SK-N-SH (cell line): ENCODE measurements around the gene C1QTNF9. TPM values are rescaled to one million over a fixed set of nuclear protein-coding genes. Genes with fewer than 3 reads are reported as not detected.

Experiments used
- CTCF ChIA-PET: fragments of 300-600, 350-600 bp; formaldehyde crosslinking; extraction: SDS; loops from one replicate; lab custom pipeline; 2021; lab: Yijun Ruan, JAX
- POLR2A ChIA-PET: fragments of 350-600 bp; sonication (Branson Sonifier 250); formaldehyde crosslinking; extraction: SDS; loops from one replicate; lab custom pipeline; 2020; ENCODE audit warnings: antibody characterized with exemption, inconsistent platforms; lab: Yijun Ruan, JAX
- DNase-seq: peaks from one replicate; pipeline ENCODE4 v3.0.0; 2012
- H2AFZ ChIP-seq: fragments of 200-600 bp; sonication (generic); 2 replicates; pipeline ENCODE4 v1.8.1; 2016; ENCODE audit warnings: antibody characterized with exemption, mild to moderate bottlenecking, low read depth
- H3F3A ChIP-seq: fragments of 200-600 bp; sonication (generic); replicated peaks from 2 replicates; pipeline ENCODE3; 2016; ENCODE audit warnings: antibody characterized with exemption, mild to moderate bottlenecking; ENCODE audit not compliant: insufficient read depth
- H3K27ac ChIP-seq, 2 experiments: fragments of 200-500 bp in 1 of 2; fragments of 200-600 bp in 1 of 2; sonication (Bioruptor generic) in 1 of 2; sonication (generic), shearing (Covaris generic) in 1 of 2; 2 replicates each; pipeline versions ENCODE4 v1.5.1 to v1.6.1; 2014 to 2016; ENCODE audit warnings: low read depth in 2 of 2, inconsistent platforms in 1 of 2, low read length in 1 of 2, mild to moderate bottlenecking in 1 of 2, mixed read lengths in 1 of 2
- H3K27me3 ChIP-seq: fragments of 200-600 bp; sonication (generic), shearing (Covaris generic); 2 replicates; pipeline ENCODE4 v1.6.1; 2016; ENCODE audit warnings: mixed run types; ENCODE audit not compliant: insufficient read depth
- H3K36me3 ChIP-seq, 2 experiments: fragments of 200-500 bp in 1 of 2; fragments of 200-600 bp in 1 of 2; sonication (Bioruptor generic) in 1 of 2; sonication (generic) in 1 of 2; replicated peaks in 1 of 2; 2 replicates each; pipeline versions ENCODE3 to v1.5.1; 2014 to 2016; ENCODE audit warnings: low read length in 1 of 2, mild to moderate bottlenecking in 1 of 2; ENCODE audit not compliant: insufficient read depth in 2 of 2, control insufficient read depth in 1 of 2
- H3K4me1 ChIP-seq, 2 experiments: fragments of 200-500 bp in 1 of 2; fragments of 200-600 bp in 1 of 2; sonication (Bioruptor generic) in 1 of 2; sonication (generic), shearing (Covaris generic) in 1 of 2; 2 replicates each; pipeline versions ENCODE4 v1.5.1 to v1.6.1; 2014 to 2016; ENCODE audit warnings: low read depth in 1 of 2, low read length in 1 of 2, mixed run types in 1 of 2; ENCODE audit not compliant: insufficient read depth in 2 of 2, control insufficient read depth in 1 of 2
- H3K4me2 ChIP-seq: fragments of 200-600 bp; sonication (generic), shearing (Covaris generic); 2 replicates; pipeline ENCODE4 v1.6.1; 2017; ENCODE audit warnings: mixed run types
- H3K4me3 ChIP-seq, 2 experiments: fragments of 200-500 bp in 1 of 2; fragments of 200-600 bp in 1 of 2; sonication (Bioruptor generic) in 1 of 2; sonication (generic), shearing (Covaris generic) in 1 of 2; 2 replicates each; pipeline versions ENCODE4 v1.5.1 to v1.8.1; 2014 to 2016; ENCODE audit warnings: low read depth in 2 of 2, inconsistent platforms in 1 of 2, low read length in 1 of 2, mild to moderate bottlenecking in 1 of 2, mixed read lengths in 1 of 2, moderate library complexity in 1 of 2
- H3K79me2 ChIP-seq: fragments of 200-600 bp; sonication (generic); 2 replicates; pipeline ENCODE4 v1.8.1; 2017; ENCODE audit warnings: mild to moderate bottlenecking; ENCODE audit not compliant: insufficient read depth
- H3K9ac ChIP-seq: fragments of 200-600 bp; sonication (generic); 2 replicates; pipeline ENCODE4 v1.6.1; 2017; ENCODE audit warnings: mixed run types
- H3K9me2 ChIP-seq: fragments of 200-600 bp; sonication (generic); 2 replicates; pipeline ENCODE4 v1.6.1; 2017; ENCODE audit warnings: mixed run types
- H3K9me3 ChIP-seq: fragments of 200-600 bp; sonication (generic); 2 replicates; pipeline ENCODE4 v1.6.1; 2017; ENCODE audit warnings: mixed run types, mild to moderate bottlenecking, moderate library complexity
- H4K20me1 ChIP-seq: fragments of 200-600 bp; sonication (generic); 2 replicates; pipeline ENCODE4 v1.6.1; 2017; ENCODE audit warnings: mild to moderate bottlenecking, mixed run types; ENCODE audit not compliant: insufficient read depth
- FOSL2 ChIP-seq: IDR thresholded peaks from 2 replicates; pipeline ENCODE4 v1.4.0; 2012; ENCODE audit warnings: low read depth, mild to moderate bottlenecking, moderate library complexity, borderline replicate concordance
- FOXJ3 ChIP-seq: sonication (generic); formaldehyde crosslinking; IDR thresholded peaks from 2 replicates; pipeline ENCODE4 v1.5.1; 2020; ENCODE audit warnings: mild to moderate bottlenecking, missing genetic modification reagents
- GABPA ChIP-seq: IDR thresholded peaks from 2 replicates; pipeline ENCODE4 v1.4.0; 2012; ENCODE audit warnings: low read depth, mild to moderate bottlenecking
- JUND ChIP-seq: IDR thresholded peaks from 2 replicates; pipeline ENCODE4 v1.4.0; 2012
- NFIC ChIP-seq: IDR thresholded peaks from 2 replicates; pipeline ENCODE4 v1.4.0; 2012; ENCODE audit warnings: borderline replicate concordance
- NRF1 ChIP-seq: IDR thresholded peaks from 2 replicates; pipeline ENCODE4 v1.6.1; 2012; ENCODE audit warnings: low read depth, mild to moderate bottlenecking, low read length
- POLR2AphosphoS5 ChIP-seq: IDR thresholded peaks from 2 replicates; pipeline ENCODE4 v1.6.1; 2012; ENCODE audit warnings: low read depth, low read length
- RXRA ChIP-seq: IDR thresholded peaks from 2 replicates; pipeline ENCODE4 v1.4.0; 2012; ENCODE audit warnings: low read depth, mild to moderate bottlenecking, borderline replicate concordance
- SIN3A ChIP-seq: IDR thresholded peaks from 2 replicates; pipeline ENCODE4 v1.6.1; 2012; ENCODE audit warnings: low read depth, mild to moderate bottlenecking, low read length, moderate library complexity, borderline replicate concordance
- TCF12 ChIP-seq: IDR thresholded peaks from 2 replicates; pipeline ENCODE4 v1.4.0; 2012
- USF1 ChIP-seq: IDR thresholded peaks from 2 replicates; pipeline ENCODE4 v1.4.0; 2012; ENCODE audit warnings: low read depth, borderline replicate concordance
- YY1 ChIP-seq: IDR thresholded peaks from 2 replicates; pipeline ENCODE4 v1.4.0; 2012; ENCODE audit warnings: low read depth, mild to moderate bottlenecking
- WGBS: methylation state at CpG from one replicate; pipeline ENCODE4 v1.1.6; 2017; ENCODE audit warnings: low lambda C conversion rate; 5-methylcytosine and 5-hydroxymethylcytosine counted together
- polyA plus RNA-seq, 3 experiments: library from polyadenylated mRNA; depleted of rRNA; stranded (reverse); fragments of >200 nt; gene quantifications; 2 replicates each; pipeline ENCODE4 v1.2.3, GENCODE V29; 2012
- TF ChIP-seq, protein P1 (sequence below): IDR thresholded peaks from 2 replicates; pipeline ENCODE4 v1.6.1; 2012; ENCODE audit warnings: mild to moderate bottlenecking, low read depth, low read length, moderate library complexity
- TF ChIP-seq, protein P2 (sequence below): fragments of 150-350 bp; IDR thresholded peaks from 2 replicates; pipeline ENCODE4 v1.6.1; 2016; ENCODE audit warnings: mild to moderate bottlenecking, low read depth, low read length
- TF ChIP-seq, protein P3 (sequence below): fragments of 150-350 bp; IDR thresholded peaks from 2 replicates; pipeline ENCODE4 v1.6.1; 2017; ENCODE audit warnings: antibody characterized with exemption, low read length, low read depth, borderline replicate concordance

Gene C1QTNF9
- polyA plus RNA-seq, 1 of the 3 experiments (the other 2 are of a cell fraction) = not detected

- POLR2A ChIA-PET = no interaction called here
- H3K9me2 ChIP-seq = no peaks in the 10 kb centered on the region
- no peaks in the 10 kb centered on the region for H3K9me3 ChIP-seq
- H3K4me1 ChIP-seq = no peaks in the 10 kb centered on the region
- H2AFZ ChIP-seq = no peak overlapping the region
- no peak overlapping the region for H3K4me2 ChIP-seq
- H3K36me3 ChIP-seq = peaks cover 0 to 2% of the 10 kb centered on the region in 2 experiments
- H3F3A ChIP-seq = no peaks in the 10 kb centered on the region
- H4K20me1 ChIP-seq = no peaks in the 10 kb centered on the region
- H3K79me2 ChIP-seq = no peaks in the 10 kb centered on the region
- H3K4me3 ChIP-seq = no peak overlapping the region
- no peaks in the 10 kb centered on the region for H3K27me3 ChIP-seq
- WGBS = 94% methylated on average over 12 of the region's 12 CpGs
- no peak overlapping the region for H3K9ac ChIP-seq
- H3K27ac ChIP-seq = no peak overlapping the region
- DNase-seq = no peak
- CTCF ChIA-PET = no interaction called here
- TF ChIP-seq JUND (no peak), NFIC (no peak), GABPA (no peak), FOXJ3 (no peak), RXRA (no peak), USF1 (no peak), SIN3A (no peak), FOSL2 (no peak), YY1 (no peak)
- TF ChIP-seq, protein P1, sequence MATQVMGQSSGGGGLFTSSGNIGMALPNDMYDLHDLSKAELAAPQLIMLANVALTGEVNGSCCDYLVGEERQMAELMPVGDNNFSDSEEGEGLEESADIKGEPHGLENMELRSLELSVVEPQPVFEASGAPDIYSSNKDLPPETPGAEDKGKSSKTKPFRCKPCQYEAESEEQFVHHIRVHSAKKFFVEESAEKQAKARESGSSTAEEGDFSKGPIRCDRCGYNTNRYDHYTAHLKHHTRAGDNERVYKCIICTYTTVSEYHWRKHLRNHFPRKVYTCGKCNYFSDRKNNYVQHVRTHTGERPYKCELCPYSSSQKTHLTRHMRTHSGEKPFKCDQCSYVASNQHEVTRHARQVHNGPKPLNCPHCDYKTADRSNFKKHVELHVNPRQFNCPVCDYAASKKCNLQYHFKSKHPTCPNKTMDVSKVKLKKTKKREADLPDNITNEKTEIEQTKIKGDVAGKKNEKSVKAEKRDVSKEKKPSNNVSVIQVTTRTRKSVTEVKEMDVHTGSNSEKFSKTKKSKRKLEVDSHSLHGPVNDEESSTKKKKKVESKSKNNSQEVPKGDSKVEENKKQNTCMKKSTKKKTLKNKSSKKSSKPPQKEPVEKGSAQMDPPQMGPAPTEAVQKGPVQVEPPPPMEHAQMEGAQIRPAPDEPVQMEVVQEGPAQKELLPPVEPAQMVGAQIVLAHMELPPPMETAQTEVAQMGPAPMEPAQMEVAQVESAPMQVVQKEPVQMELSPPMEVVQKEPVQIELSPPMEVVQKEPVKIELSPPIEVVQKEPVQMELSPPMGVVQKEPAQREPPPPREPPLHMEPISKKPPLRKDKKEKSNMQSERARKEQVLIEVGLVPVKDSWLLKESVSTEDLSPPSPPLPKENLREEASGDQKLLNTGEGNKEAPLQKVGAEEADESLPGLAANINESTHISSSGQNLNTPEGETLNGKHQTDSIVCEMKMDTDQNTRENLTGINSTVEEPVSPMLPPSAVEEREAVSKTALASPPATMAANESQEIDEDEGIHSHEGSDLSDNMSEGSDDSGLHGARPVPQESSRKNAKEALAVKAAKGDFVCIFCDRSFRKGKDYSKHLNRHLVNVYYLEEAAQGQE = no peak
Measured at GRCh38 chr13:24301434-24301833, 7.9 kb upstream of the C1QTNF9 start.

DNA sequence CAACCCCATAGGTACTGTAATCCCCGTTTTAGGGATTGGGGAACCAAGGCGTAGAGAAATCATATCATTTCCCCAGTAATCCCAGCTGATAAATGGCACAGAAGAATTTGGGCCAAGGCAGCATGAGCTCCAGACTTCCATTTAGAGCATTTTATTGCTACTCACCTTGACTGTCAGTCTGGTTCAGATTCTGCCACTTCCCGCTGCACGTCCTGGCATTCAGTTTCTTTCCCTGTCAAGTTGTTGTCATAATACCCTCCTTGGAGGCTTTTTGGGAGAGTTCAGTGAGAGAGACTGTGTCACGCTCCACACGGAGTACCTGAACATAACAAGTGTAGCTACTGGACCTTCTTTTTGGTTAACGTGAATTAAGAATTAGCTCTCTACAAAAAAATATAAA lies 7.5 kb upstream of the C1QTNF9 start:
- peaks cover 0 to 2% of the 10 kb centered on the region in 2 experiments for H3K36me3 ChIP-seq
- no peak overlapping the region for H2AFZ ChIP-seq
- H3K4me3 ChIP-seq = no peak overlapping the region
- H3K27me3 ChIP-seq = no peaks in the 10 kb centered on the region
- H3K4me1 ChIP-seq = no peaks in the 10 kb centered on the region
- no peaks in the 10 kb centered on the region for H3K9me3 ChIP-seq
- ChIA-PET POLR2A (no interaction called here), CTCF (interaction anchor here (0.7 kb wide), 1 partner anchor 18 kb away, joined by 3 read pairs; no protein-coding TSS in a partner anchor)
- no peak for DNase-seq
- H3K27ac ChIP-seq = no peak overlapping the region
- no peak overlapping the region for H3K4me2 ChIP-seq
- no peaks in the 10 kb centered on the region for H3K9me2 ChIP-seq
- no peaks in the 10 kb centered on the region for H4K20me1 ChIP-seq
- H3K79me2 ChIP-seq = no peaks in the 10 kb centered on the region
- no peaks in the 10 kb centered on the region for H3F3A ChIP-seq
- TF ChIP-seq, protein P2, sequence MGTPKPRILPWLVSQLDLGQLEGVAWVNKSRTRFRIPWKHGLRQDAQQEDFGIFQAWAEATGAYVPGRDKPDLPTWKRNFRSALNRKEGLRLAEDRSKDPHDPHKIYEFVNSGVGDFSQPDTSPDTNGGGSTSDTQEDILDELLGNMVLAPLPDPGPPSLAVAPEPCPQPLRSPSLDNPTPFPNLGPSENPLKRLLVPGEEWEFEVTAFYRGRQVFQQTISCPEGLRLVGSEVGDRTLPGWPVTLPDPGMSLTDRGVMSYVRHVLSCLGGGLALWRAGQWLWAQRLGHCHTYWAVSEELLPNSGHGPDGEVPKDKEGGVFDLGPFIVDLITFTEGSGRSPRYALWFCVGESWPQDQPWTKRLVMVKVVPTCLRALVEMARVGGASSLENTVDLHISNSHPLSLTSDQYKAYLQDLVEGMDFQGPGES = no peak
- TF ChIP-seq POLR2AphosphoS5 (no peak), NRF1 (no peak), NFIC (no peak), FOXJ3 (no peak), TCF12 (no peak), USF1 (no peak)
- TF ChIP-seq, protein P3, sequence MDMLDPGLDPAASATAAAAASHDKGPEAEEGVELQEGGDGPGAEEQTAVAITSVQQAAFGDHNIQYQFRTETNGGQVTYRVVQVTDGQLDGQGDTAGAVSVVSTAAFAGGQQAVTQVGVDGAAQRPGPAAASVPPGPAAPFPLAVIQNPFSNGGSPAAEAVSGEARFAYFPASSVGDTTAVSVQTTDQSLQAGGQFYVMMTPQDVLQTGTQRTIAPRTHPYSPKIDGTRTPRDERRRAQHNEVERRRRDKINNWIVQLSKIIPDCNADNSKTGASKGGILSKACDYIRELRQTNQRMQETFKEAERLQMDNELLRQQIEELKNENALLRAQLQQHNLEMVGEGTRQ = no peak
- H3K9ac ChIP-seq = no peak overlapping the region
- whole genome bisulfite sequencing = 97% methylated on average over 7 of the region's 7 CpGs
